Neural crest cell (in vitro differentiated cells): ENCODE results near the gene ADGRL4. TPM values are rescaled to one million over a fixed set of nuclear protein-coding genes. Genes with fewer than 3 reads are reported as not detected.
A peak's percentile ranks its signal among the peaks of the same experiment; 100 is the strongest.

Experiments
- DNase-seq: peaks from one replicate; pipeline ENCODE4 v3.0.0; 2021; ENCODE audit warnings: low read depth, mixed read lengths, low spot score
- H3K27ac Mint-ChIP-seq: one replicate; pipeline ENCODE4 v1.8.0; 2021; ENCODE audit warnings: mild to moderate bottlenecking, mixed read lengths; ENCODE audit not compliant: unreplicated experiment
- H3K27me3 Mint-ChIP-seq: 2 replicates; pipeline ENCODE4 v1.8.0; 2021; ENCODE audit warnings: low read depth, mild to moderate bottlenecking, mixed read lengths
- H3K36me3 Mint-ChIP-seq: 2 replicates; pipeline ENCODE4 v1.8.0; 2021; ENCODE audit warnings: low read depth, mild to moderate bottlenecking, mixed read lengths
- H3K4me1 Mint-ChIP-seq: 2 replicates; pipeline ENCODE4 v1.8.0; 2021; ENCODE audit warnings: mixed read lengths
- H3K4me3 Mint-ChIP-seq: one replicate; pipeline ENCODE4 v1.8.0; 2021; ENCODE audit warnings: mild to moderate bottlenecking, mixed read lengths
- H3K9me3 Mint-ChIP-seq: 2 replicates; pipeline ENCODE4 v1.8.0; 2021; ENCODE audit warnings: mixed read lengths
- CTCF ChIP-seq: fragments of 200-600 bp; sonication (generic); conservative IDR thresholded peaks from 2 replicates; pipeline ENCODE4 v1.5.0; 2021; ENCODE audit warnings: antibody characterized with exemption, mild to moderate bottlenecking
- long read RNA-seq: library from polyadenylated mRNA; unstranded; transcript quantifications from one replicate; pipeline ENCODE4 v2.0.0, GENCODE V29; 2020
- total RNA-seq: library from RNA; stranded (reverse); gene quantifications from 2 replicates; pipeline ENCODE4 v1.2.1, GENCODE V29; 2021

The ADGRL4 gene
- 0.75 and 0.98 TPM in 2 replicates for total RNA-seq
- long read RNA-seq, partial matches to known transcripts = 0 of 3 reads
- long read RNA-seq, other reads (novel, unspliced or antisense) = 1 of 3 reads

- peaks cover 3% of the 10 kb centered on the region for H3K9me3 Mint-ChIP-seq
- peaks cover 7% of the 10 kb centered on the region for H3K27me3 Mint-ChIP-seq
- peak within 1 kb of the TSS; percentile 84 for H3K4me3 Mint-ChIP-seq
- H3K36me3 Mint-ChIP-seq = no peaks in the 10 kb centered on the region
- no peak for TF ChIP-seq CTCF
- H3K27ac Mint-ChIP-seq = peak within 1 kb of the TSS; percentile 72
- peaks cover 13% of the 10 kb centered on the region for H3K4me1 Mint-ChIP-seq
- peak; percentile 22 for DNase-seq
Observed at GRCh38 chr1:79006564-79006963, at the start of gene ADGRL4. Gene ADGRL4 (minus strand): TSS chr1:79006730. CDS start chr1:79006654, 76 bp downstream.

- no peak overlapping the region for H3K27ac Mint-ChIP-seq
- no peaks in the 10 kb centered on the region for H3K4me1 Mint-ChIP-seq
- TF ChIP-seq CTCF = no peak
- no peak overlapping the region for H3K4me3 Mint-ChIP-seq
- peaks cover 7% of the 10 kb centered on the region for H3K36me3 Mint-ChIP-seq
- DNase-seq = no peak
- peaks cover 9% of the 10 kb centered on the region for H3K9me3 Mint-ChIP-seq
- no peaks in the 10 kb centered on the region for H3K27me3 Mint-ChIP-seq
Observed at GRCh38 chr1:79055856-79056255, 49.3 kb upstream of the ADGRL4 start.

GRCh38 chr1:79052829-79053449, 46.4 kb upstream of the ADGRL4 start:
- Mint-ChIP-seq H3K27me3 (no peaks in the 10 kb centered on the region), H3K9me3 (peaks cover 5% of the 10 kb centered on the region), H3K36me3 (peaks cover 5% of the 10 kb centered on the region), H3K27ac (no peak overlapping the region), H3K4me3 (no peak overlapping the region), H3K4me1 (no peaks in the 10 kb centered on the region)
- TF ChIP-seq CTCF = no peak
- no peak for DNase-seq

- no peaks in the 10 kb centered on the region for H3K36me3 Mint-ChIP-seq
- DNase-seq = no peak
- no peak overlapping the region for H3K27ac Mint-ChIP-seq
- no peak for TF ChIP-seq CTCF
- H3K9me3 Mint-ChIP-seq = no peaks in the 10 kb centered on the region
- no peak overlapping the region for H3K4me3 Mint-ChIP-seq
- no peaks in the 10 kb centered on the region for H3K4me1 Mint-ChIP-seq
- no peaks in the 10 kb centered on the region for H3K27me3 Mint-ChIP-seq
Observed at GRCh38 chr1:79044974-79045650, 38.6 kb upstream of the ADGRL4 start.

- H3K9me3 Mint-ChIP-seq = peaks cover 4% of the 10 kb centered on the region
- no peaks in the 10 kb centered on the region for H3K4me1 Mint-ChIP-seq
- no peaks in the 10 kb centered on the region for H3K27me3 Mint-ChIP-seq
- H3K36me3 Mint-ChIP-seq = peaks cover 3% of the 10 kb centered on the region
- DNase-seq = no peak
- no peak for TF ChIP-seq CTCF
- no peak overlapping the region for H3K4me3 Mint-ChIP-seq
- H3K27ac Mint-ChIP-seq = no peak overlapping the region
Observed at GRCh38 chr1:79043506-79043905, 37.0 kb upstream of the ADGRL4 start.
